Measurements from ENCODE around the gene LIMD2.

DNA sequence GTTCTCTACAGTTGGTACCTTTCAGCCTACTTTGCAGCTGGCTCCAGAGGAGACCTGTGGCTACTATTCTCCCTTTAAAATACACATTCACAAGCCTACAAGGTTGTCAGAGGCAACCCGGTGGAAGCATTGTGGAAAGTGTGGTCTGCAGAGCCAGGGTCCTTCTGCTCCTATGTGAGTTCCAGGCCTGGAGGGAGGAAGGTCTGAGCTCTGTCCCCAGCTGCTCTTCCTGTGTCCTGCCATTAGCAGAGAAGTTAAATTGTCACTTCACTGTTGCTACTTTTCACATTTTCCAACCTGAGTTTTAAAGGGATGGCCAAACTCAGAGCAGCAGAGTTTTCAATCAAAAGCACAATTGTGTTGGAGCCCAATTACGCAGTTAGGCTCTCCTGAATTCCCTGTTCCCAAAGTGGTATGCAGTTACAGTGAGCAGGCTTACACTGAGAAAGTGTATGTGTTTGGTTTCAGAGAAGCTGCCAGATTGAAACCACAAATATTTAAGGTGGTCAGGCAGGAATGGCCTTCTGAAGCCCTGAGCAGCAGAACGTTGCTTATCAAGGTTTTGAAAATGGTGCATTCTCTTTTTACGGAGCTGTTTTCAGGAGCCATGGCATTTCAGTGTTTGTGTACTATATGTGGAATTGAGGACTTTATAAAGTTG, 52.7 kb downstream of the LIMD2 start:
- TF ChIP-seq, protein P1, sequence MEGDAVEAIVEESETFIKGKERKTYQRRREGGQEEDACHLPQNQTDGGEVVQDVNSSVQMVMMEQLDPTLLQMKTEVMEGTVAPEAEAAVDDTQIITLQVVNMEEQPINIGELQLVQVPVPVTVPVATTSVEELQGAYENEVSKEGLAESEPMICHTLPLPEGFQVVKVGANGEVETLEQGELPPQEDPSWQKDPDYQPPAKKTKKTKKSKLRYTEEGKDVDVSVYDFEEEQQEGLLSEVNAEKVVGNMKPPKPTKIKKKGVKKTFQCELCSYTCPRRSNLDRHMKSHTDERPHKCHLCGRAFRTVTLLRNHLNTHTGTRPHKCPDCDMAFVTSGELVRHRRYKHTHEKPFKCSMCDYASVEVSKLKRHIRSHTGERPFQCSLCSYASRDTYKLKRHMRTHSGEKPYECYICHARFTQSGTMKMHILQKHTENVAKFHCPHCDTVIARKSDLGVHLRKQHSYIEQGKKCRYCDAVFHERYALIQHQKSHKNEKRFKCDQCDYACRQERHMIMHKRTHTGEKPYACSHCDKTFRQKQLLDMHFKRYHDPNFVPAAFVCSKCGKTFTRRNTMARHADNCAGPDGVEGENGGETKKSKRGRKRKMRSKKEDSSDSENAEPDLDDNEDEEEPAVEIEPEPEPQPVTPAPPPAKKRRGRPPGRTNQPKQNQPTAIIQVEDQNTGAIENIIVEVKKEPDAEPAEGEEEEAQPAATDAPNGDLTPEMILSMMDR (IDR thresholded peaks at IDR 0.05): no peak
- TF ChIP-seq POLR2A (IDR thresholded peaks at IDR 0.05): no peak
